ENCODE results near the gene HGS.
A peak's percentile ranks its signal among the peaks of the same experiment; 100 is the strongest.

The HGS gene

DNA sequence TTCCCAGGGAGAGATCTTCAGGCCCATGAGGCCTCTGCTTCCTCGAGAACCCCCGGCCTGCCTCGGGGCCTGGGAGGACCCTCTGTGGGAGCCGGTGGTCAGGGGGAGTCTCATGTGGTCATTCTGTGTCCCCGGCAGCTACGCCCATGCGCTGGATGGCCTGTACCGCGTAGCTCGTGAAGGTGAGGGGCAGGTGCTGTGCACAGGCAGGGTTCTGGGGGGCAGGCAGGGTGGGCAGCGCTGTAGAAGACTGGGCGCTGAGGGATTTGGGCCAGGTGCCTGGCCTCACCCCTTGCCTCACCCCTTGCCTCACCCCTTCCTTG, 32.8 kb downstream of the HGS start:
- TF ChIP-seq, protein P1, sequence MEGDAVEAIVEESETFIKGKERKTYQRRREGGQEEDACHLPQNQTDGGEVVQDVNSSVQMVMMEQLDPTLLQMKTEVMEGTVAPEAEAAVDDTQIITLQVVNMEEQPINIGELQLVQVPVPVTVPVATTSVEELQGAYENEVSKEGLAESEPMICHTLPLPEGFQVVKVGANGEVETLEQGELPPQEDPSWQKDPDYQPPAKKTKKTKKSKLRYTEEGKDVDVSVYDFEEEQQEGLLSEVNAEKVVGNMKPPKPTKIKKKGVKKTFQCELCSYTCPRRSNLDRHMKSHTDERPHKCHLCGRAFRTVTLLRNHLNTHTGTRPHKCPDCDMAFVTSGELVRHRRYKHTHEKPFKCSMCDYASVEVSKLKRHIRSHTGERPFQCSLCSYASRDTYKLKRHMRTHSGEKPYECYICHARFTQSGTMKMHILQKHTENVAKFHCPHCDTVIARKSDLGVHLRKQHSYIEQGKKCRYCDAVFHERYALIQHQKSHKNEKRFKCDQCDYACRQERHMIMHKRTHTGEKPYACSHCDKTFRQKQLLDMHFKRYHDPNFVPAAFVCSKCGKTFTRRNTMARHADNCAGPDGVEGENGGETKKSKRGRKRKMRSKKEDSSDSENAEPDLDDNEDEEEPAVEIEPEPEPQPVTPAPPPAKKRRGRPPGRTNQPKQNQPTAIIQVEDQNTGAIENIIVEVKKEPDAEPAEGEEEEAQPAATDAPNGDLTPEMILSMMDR (IDR thresholded peaks at IDR 0.05; ENCODE audit: low read length, missing control alignments) = no peak
- DNase-seq (ENCODE audit: low read depth) = no peak
- no peak overlapping the region for H3K4me3 ChIP-seq (replicated peaks; ENCODE audit: low read depth, low read length)

DNA sequence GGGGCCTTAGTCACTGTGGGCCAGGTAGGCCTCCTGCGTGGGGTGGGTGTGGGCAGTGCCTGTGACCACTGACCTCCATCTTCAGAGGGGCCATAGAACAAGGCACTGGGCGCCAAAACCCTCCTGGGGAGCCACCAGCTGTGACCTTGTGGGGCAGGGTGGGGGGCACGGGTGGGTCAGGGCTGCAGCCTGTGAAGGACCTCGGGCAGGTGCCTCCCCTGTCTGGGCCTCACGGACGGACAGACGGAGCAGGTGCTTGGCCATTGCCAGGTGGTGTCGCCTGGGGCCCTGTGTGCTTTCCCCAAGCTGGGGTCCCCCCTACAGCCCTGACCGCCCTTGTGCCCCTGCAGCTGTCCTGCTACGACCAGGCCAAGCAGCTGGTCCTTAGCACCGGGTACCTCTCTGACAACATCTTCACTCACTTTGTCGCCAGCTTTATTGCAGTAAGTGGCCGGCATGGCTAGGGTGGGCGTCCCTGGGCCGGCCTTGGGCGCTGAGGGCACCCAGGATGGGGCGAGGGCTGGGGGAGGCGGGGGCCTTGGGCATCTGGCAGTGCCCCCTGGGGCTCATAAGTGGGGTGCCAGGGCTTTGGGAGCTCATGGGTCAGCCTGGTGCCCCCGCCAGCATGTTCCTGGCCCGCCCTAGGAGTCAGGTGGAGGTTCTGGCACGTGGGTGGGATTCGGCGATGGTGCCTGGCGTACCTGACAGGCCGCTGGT, 33.4 kb downstream of the HGS start:
- no peak for DNase-seq (ENCODE audit: low read depth)
- TF ChIP-seq, protein P1 (IDR thresholded peaks at IDR 0.05; ENCODE audit: low read length, missing control alignments) = no peak

DNA sequence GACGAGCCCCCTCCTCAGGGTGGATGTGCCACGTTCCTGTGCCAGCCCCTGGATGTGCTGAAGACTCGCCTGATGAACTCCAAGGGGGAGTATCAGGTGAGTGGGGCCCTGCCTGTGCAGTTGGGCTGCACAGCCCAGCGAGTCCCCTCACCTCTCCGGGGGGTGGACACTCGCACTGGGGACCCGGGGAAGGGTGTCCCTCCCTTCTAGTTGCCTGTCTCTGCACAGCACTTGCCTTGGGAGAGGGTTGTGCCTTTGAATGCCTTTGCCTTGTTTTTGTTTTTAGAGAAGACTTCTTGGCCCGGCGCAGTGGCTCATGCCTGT, 33.9 kb downstream of the HGS start:
- TF ChIP-seq, protein P1 (IDR thresholded peaks at IDR 0.05; ENCODE audit: low read length, missing control alignments) = no peak
- no peak for DNase-seq (ENCODE audit: low read depth)
- no peak overlapping the region for H3K4me3 ChIP-seq (replicated peaks; ENCODE audit: low read depth, low read length)

More for the DNA sequence above, 33.4 kb downstream of the HGS start:
- no peak overlapping the region for H3K4me3 ChIP-seq (replicated peaks; ENCODE audit: low read depth, low read length)

DNA sequence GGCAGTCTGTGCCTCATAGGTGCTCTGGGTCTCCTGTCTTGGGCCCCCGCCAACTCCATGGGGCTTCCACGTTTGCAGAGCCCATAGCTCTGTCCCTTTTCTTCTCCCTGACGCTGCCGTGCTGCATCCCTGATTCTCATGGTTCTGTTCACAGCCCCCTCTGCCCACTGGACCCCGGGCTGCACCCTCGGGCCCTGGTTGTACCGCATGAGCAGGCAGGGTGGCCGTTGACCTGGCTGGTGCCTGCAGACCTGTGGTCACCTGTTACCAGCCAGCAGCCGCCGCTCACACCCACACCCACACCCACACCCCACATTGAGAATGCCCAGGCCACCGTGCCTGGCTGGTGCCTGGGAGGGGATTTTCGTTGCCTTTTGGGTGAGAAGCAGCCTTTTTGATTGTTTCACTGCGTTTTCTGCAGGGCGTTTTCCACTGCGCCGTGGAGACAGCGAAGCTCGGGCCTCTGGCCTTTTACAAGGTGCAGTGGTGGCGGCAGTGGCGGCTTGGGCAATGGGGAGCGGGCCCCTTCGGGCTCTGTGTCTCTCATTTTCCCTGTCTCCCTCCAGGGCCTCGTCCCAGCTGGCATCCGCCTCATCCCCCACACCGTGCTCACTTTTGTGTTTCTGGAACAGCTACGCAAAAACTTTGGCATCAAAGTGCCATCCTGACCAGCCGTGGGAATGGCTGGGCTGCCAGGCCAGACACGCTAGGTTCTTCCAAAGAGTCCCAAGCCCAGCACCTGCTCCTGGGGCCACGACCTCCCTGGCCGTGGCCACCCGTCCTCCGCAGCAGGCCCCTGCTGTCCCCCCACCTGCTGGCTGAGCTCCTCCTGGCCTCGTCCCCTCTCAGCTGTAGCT, 35.8 kb downstream of the HGS start:
- no peak overlapping the region for H3K4me3 ChIP-seq (replicated peaks; ENCODE audit: low read depth, low read length)
- TF ChIP-seq, protein P1 (IDR thresholded peaks at IDR 0.05; ENCODE audit: low read length, missing control alignments) = no peak

DNA sequence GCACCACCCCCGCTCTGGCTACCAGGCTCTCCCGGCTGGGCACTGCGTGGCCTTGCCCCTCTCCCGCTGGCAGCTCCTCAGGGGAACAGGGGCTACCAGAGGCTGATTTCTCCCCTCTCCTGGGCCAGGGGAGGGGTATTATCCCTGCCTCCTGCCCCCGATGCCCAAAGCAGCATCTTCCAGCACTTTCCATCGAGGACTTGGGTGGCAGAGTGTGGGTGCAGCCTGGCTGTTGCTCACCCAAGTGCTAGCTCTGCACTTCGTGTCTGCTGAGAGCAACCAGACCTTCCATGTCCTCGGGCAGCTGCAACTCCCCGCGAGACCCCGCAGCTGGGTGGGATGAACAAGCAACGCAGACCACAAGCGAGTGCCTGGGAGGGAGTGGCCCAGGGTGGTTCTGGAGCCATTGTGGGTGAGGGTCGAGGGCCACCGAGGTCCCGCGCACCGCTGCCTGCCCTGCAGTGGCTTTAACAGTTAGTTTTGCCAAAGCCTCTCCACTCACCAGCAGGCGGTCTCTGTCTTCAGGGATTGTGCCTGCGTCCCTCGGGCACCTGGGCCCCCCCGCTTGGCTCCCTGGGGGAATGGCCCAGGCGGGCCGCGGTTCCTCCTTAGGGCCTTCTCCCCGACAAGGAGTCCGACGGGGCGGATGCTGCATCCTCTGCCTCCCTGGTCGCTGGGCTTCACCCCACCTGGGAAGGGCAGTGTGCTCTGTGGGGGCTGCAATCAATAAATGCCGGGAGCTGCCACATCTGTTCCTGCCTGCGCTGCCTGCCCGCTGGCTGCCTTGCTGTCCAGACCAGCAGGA, 36.7 kb downstream of the HGS start:
- no peak for DNase-seq (ENCODE audit: low read depth)
- TF ChIP-seq, protein P1 (IDR thresholded peaks at IDR 0.05; ENCODE audit: low read length, missing control alignments) = no peak
- H3K4me3 ChIP-seq (replicated peaks; ENCODE audit: low read depth, low read length) = no peak overlapping the region

More for the DNA sequence above, 35.8 kb downstream of the HGS start:
- DNase-seq (ENCODE audit: low read depth) = no peak

DNA sequence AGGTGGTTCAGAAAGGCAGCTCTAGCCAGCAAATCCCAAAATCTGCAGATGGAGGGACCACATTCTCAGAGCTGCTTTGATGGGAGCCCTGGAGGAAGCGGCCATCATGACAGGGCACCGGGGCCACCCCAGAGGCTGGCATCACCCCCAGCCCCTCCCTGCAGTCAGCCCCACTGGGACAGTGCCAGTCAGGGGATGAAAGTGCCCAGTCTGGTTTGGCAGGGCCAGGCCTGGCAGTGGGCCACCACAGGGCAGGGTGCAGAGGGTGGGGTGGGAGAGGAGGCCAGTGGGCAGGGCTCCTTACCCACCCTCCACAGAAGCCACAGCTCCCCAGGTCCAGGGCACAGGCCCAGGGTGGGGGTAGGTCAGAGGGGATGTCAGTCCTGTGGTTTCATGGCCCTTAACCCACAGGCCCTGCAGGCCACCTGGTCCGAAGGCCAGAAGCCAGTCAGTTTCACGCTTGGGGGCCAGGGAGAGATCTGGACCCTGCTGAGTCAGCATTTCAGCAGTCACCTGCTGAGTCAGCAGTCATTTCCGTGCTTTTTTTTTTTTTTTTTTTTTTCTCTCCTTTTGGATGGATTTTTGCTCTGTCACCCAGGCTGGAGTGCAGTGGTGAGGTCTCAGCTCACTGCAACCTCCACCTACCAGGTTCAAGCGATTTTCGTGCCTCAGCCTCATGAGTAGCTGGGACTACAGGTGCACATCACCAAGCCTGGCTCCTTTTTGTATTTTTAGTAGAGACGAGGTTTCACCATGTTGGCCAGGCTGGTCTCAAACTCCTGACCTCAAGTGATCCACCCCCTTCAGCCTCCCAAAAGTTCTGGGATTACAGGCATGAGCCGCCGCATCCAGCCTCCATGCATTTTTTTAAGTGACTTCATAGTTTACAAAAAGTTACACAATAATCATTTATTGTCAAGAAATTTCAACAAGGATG, 38.6 kb downstream of the HGS start:
- TF ChIP-seq, protein P1 (IDR thresholded peaks at IDR 0.05; ENCODE audit: low read length, missing control alignments) = no peak
- DNase-seq (ENCODE audit: low read depth) = peak; percentile 14
- H3K4me3 ChIP-seq (replicated peaks; ENCODE audit: low read depth, low read length) = no peak overlapping the region
